ENCODE results near the gene ST8SIA1. TPM values are rescaled to one million over a fixed set of nuclear protein-coding genes. Genes with fewer than 3 reads are reported as not detected.

The ST8SIA1 gene
- total RNA-seq, 2 donors from 2014 or later: under 0.01 TPM; not detected in 1

GRCh38 chr12:22234561-22234960, 99.9 kb downstream of the ST8SIA1 start:
- no peak for TF ChIP-seq CTCF (IDR thresholded peaks at IDR 0.05)
- no peak for TF ChIP-seq POLR2A (IDR thresholded peaks at IDR 0.05)
- intact Hi-C loops (cut with DNase I): no loop called here
- no peak overlapping the region for H3K4me3 ChIP-seq
- no peaks in the 10 kb centered on the region for H3K4me1 ChIP-seq
- H3K9me3 ChIP-seq: no peaks in the 10 kb centered on the region
- H3K27ac ChIP-seq: no peak overlapping the region
- ATAC-seq (no peak), DNase-seq (no peak)
- no peaks in the 10 kb centered on the region for H3K27me3 ChIP-seq
- no peaks in the 10 kb centered on the region for H3K36me3 ChIP-seq (replicated peaks in 1 of 2; ENCODE audit: insufficient read depth in 1 of 2, low read depth in 2 of 2)

GRCh38 chr12:22231836-22232235, 102.7 kb downstream of the ST8SIA1 start:
- 24 to 63% methylated on average over 1 of the region's 1 CpG for WGBS, 2 donors

GRCh38 chr12:22231078-22231477, 103.4 kb downstream of the ST8SIA1 start:
- ATAC-seq (no peak), DNase-seq (no peak)
- Histone ChIP-seq H3K27ac (no peak overlapping the region), H3K27me3 (no peaks in the 10 kb centered on the region), H3K4me1 (no peaks in the 10 kb centered on the region), H3K9me3 (no peaks in the 10 kb centered on the region), H3K4me3 (no peak overlapping the region), H3K36me3 (replicated peaks in 1 of 2; ENCODE audit: insufficient read depth in 1 of 2, low read depth in 2 of 2) (no peaks in the 10 kb centered on the region)
- WGBS, 2 donors: 72 to 79% methylated on average over 2 of the region's 2 CpGs
- intact Hi-C loops (cut with DNase I): no loop called here
- TF ChIP-seq POLR2A (IDR thresholded peaks at IDR 0.05) (no peak), CTCF (IDR thresholded peaks at IDR 0.05) (no peak)

More at GRCh38 chr12:22231836-22232235, 102.7 kb downstream of the ST8SIA1 start:
- ATAC-seq (no peak), DNase-seq (no peak)
- no peaks in the 10 kb centered on the region for H3K4me1 ChIP-seq
- TF ChIP-seq POLR2A (IDR thresholded peaks at IDR 0.05) (no peak), CTCF (IDR thresholded peaks at IDR 0.05) (no peak)
- H3K4me3 ChIP-seq: no peak overlapping the region
- no peak overlapping the region for H3K27ac ChIP-seq
- H3K9me3 ChIP-seq: no peaks in the 10 kb centered on the region
- H3K27me3 ChIP-seq: no peaks in the 10 kb centered on the region
- intact Hi-C loops (cut with DNase I): no loop called here
- no peaks in the 10 kb centered on the region for H3K36me3 ChIP-seq (replicated peaks in 1 of 2; ENCODE audit: insufficient read depth in 1 of 2, low read depth in 2 of 2)

- TF ChIP-seq CTCF (IDR thresholded peaks at IDR 0.05) (no peak), POLR2A (IDR thresholded peaks at IDR 0.05) (no peak)
- Histone ChIP-seq H3K9me3 (no peaks in the 10 kb centered on the region), H3K4me3 (no peak overlapping the region), H3K27ac (no peak overlapping the region), H3K36me3 (replicated peaks in 1 of 2; ENCODE audit: insufficient read depth in 1 of 2, low read depth in 2 of 2) (no peaks in the 10 kb centered on the region), H3K27me3 (no peaks in the 10 kb centered on the region), H3K4me1 (no peaks in the 10 kb centered on the region)
- WGBS, 2 donors: 44 to 60% methylated on average over 2 of the region's 2 CpGs
- no peak for DNase-seq
- intact Hi-C loops (cut with DNase I): no loop called here
- no peak for ATAC-seq
Measured at GRCh38 chr12:22230280-22230794, 104.2 kb downstream of the ST8SIA1 start.

GRCh38 chr12:22229652-22230279, 104.7 kb downstream of the ST8SIA1 start:
- no peaks in the 10 kb centered on the region for H3K27me3 ChIP-seq
- TF ChIP-seq POLR2A (IDR thresholded peaks at IDR 0.05): no peak
- no peak for TF ChIP-seq CTCF (IDR thresholded peaks at IDR 0.05)
- WGBS, 2 donors: 28 to 33% methylated on average over 2 of the region's 2 CpGs
- H3K9me3 ChIP-seq: no peaks in the 10 kb centered on the region
- no peak for DNase-seq
- H3K4me1 ChIP-seq: no peaks in the 10 kb centered on the region
- no peaks in the 10 kb centered on the region for H3K36me3 ChIP-seq (replicated peaks in 1 of 2; ENCODE audit: insufficient read depth in 1 of 2, low read depth in 2 of 2)
- intact Hi-C loops (cut with DNase I): no loop called here
- H3K4me3 ChIP-seq: no peak overlapping the region
- H3K27ac ChIP-seq: no peak overlapping the region
- ATAC-seq: no peak

Data from body of pancreas (tissue), 4 donors.